ENCODE measurements around the gene FAM222B. TPM values are rescaled to one million over a fixed set of nuclear protein-coding genes. Genes with fewer than 3 reads are reported as not detected.
A peak's percentile ranks its signal among the peaks of the same experiment; 100 is the strongest.
"Not testable (repeated sequence)": the region's sequence is repeated elsewhere in the genome, so short reads cannot be mapped to it uniquely, and the experiment has no call there.

Gene FAM222B
- total RNA-seq, 1 experiment from 2014 or later: 9.6 TPM

DNA sequence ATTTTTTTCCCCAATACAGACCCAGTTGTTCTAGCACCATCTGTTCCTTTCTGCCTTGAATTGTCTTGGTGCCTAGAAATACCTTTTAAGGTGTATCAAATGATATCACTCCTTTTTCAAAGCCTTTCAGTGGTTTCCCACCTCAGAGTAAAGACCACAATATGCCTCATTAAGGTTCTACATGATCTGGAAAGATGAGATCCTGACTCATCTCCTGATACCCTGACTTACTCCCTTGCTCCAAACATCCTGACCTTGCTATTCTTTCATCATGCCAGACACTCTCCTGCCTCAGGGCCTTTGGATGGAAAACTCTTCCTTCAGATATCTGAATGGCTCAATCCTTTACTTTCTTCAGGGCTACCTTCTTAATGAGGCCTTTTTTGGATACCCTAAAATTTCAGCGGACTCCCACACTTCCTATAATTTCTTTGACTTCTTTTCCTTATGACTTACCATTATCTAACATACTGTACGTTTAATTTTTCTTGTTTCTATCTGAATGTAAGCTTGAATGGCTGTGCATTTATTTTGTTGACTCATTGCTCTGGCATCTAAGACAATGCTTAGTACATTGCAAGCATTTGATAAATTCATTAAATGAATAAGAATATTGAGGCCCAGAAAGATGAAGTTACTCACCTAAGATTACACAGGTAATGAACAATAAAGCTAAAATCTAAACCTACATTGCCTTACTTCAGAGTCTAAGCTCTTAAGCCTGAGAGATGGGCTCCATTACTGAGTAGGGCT, 35.7 kb upstream of the FAM222B start:
- Histone ChIP-seq H3K9me3 (ENCODE audit: low read length) (no peaks in the 10 kb centered on the region), H4K20me1 (ENCODE audit: insufficient read depth, low read depth, low read length) (no peaks in the 10 kb centered on the region; the same call in 1 of the 2 replicates), H3K9me2 (replicated peaks; ENCODE audit: insufficient read depth, low read length) (no peaks in the 10 kb centered on the region), H3K9ac (ENCODE audit: low read length) (no peak overlapping the region), H3K36me3 (ENCODE audit: insufficient read depth, low read length) (0 out of 2 replicates have a peak, but pooled peaks cover 4% of the 10 kb centered on the region), H3K4me3 (ENCODE audit: low read length) (no peak overlapping the region), H3K79me2 (ENCODE audit: low read length) (no peaks in the 10 kb centered on the region), H3K27me3 (ENCODE audit: low read length) (no peaks in the 10 kb centered on the region), H2AFZ (ENCODE audit: low read length) (no peak overlapping the region), H3K27ac (ENCODE audit: low read length) (no peak overlapping the region), H3K4me2 (ENCODE audit: low read depth, low read length, poor library complexity, severe bottlenecking) (no peak overlapping the region), H3K4me1 (ENCODE audit: low read length) (peaks cover 15% of the 10 kb centered on the region)
- no peak for DNase-seq

DNA sequence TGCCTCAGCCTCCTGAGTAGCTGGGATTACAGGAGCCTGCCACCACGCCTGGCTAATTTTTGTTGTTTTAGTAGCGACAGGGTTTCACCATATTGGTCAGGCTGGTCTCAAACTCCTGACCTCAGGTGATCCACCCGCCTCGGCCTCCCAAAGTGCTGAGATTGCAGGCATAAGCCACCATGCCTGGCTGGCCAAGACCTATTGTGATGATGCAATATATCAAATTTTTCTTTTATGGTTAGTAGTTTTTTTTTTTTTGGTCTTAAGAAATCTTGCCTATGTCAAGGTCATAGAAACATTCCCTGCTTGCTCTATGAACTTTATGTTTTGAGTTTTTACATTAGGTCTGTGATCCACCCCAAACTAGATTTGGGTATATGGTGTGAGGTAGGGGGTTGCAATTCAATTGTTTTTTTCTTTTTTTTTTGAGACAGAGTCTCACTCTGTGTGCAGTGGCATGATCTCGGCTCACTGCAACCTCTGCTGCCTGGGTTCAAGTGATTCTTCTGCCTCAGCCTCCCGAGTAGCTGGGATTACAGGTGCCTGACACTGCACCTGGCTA, 34.6 kb upstream of the FAM222B start:
- not testable (repeated sequence) for DNase-seq; H4K20me1 ChIP-seq (ENCODE audit: insufficient read depth, low read depth, low read length); H3K4me2 ChIP-seq (ENCODE audit: low read depth, low read length, poor library complexity, severe bottlenecking); H3K27ac ChIP-seq (ENCODE audit: low read length); H3K9me3 ChIP-seq (ENCODE audit: low read length); H3K27me3 ChIP-seq (ENCODE audit: low read length); H2AFZ ChIP-seq (ENCODE audit: low read length); H3K9me2 ChIP-seq (replicated peaks; ENCODE audit: insufficient read depth, low read length); H3K9ac ChIP-seq (ENCODE audit: low read length); H3K4me3 ChIP-seq (ENCODE audit: low read length); H3K36me3 ChIP-seq (ENCODE audit: insufficient read depth, low read length); H3K79me2 ChIP-seq (ENCODE audit: low read length)
- H3K4me1 ChIP-seq (ENCODE audit: low read length): peaks cover 15% of the 10 kb centered on the region

- H3K4me1 ChIP-seq (ENCODE audit: low read length): peaks cover 15% of the 10 kb centered on the region
- H3K9me2 ChIP-seq (replicated peaks; ENCODE audit: insufficient read depth, low read length): no peaks in the 10 kb centered on the region
- H4K20me1 ChIP-seq (ENCODE audit: insufficient read depth, low read depth, low read length): no peaks in the 10 kb centered on the region
- H3K4me2 ChIP-seq (ENCODE audit: low read depth, low read length, poor library complexity, severe bottlenecking): peak overlapping the region; percentile 29
- 0 out of 2 replicates have a peak, but pooled peaks cover 4% of the 10 kb centered on the region for H3K36me3 ChIP-seq (ENCODE audit: insufficient read depth, low read length)
- no peaks in the 10 kb centered on the region for H3K79me2 ChIP-seq (ENCODE audit: low read length)
- no peak for DNase-seq
- no peak overlapping the region for H3K27ac ChIP-seq (ENCODE audit: low read length)
- H3K27me3 ChIP-seq (ENCODE audit: low read length): no peaks in the 10 kb centered on the region
- H2AFZ ChIP-seq (ENCODE audit: low read length): no peak overlapping the region
- no peak overlapping the region for H3K4me3 ChIP-seq (ENCODE audit: low read length)
- H3K9me3 ChIP-seq (ENCODE audit: low read length): no peaks in the 10 kb centered on the region
- no peak overlapping the region; the same call in 1 of the 2 replicates for H3K9ac ChIP-seq (ENCODE audit: low read length)
Measured at GRCh38 chr17:28875848-28876550, 33.4 kb upstream of the FAM222B start.

DNA sequence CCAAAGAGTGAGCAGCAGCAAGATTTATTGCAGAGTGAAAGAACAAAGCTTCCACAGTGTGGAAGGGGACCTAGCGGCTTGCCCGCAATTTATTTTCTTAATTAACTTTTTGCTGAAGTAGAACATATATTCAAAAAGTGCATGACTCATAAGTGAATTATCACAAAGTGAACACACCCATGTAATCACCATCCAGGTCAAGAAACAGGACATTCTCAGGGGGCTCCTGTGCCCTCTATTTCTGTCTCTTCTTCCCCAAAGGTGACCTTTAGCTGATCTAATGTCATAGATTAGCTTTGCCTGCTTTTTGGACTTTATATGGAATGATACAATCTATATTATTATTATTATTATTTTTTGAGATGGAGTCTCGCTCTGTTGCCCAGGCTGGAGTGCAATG, 32.2 kb upstream of the FAM222B start:
- Histone ChIP-seq H3K4me2 (ENCODE audit: low read depth, low read length, poor library complexity, severe bottlenecking) (no peak overlapping the region), H3K9ac (ENCODE audit: low read length) (no peak overlapping the region), H3K4me3 (ENCODE audit: low read length) (no peak overlapping the region), H3K27ac (ENCODE audit: low read length) (no peak overlapping the region), H3K79me2 (ENCODE audit: low read length) (no peaks in the 10 kb centered on the region), H3K27me3 (ENCODE audit: low read length) (no peaks in the 10 kb centered on the region), H4K20me1 (ENCODE audit: insufficient read depth, low read depth, low read length) (no peaks in the 10 kb centered on the region), H3K36me3 (ENCODE audit: insufficient read depth, low read length) (no peaks in the 10 kb centered on the region), H3K4me1 (ENCODE audit: low read length) (peaks cover 15% of the 10 kb centered on the region), H3K9me2 (replicated peaks; ENCODE audit: insufficient read depth, low read length) (no peaks in the 10 kb centered on the region), H2AFZ (ENCODE audit: low read length) (no peak overlapping the region), H3K9me3 (ENCODE audit: low read length) (no peaks in the 10 kb centered on the region)
- DNase-seq: no peak

DNA sequence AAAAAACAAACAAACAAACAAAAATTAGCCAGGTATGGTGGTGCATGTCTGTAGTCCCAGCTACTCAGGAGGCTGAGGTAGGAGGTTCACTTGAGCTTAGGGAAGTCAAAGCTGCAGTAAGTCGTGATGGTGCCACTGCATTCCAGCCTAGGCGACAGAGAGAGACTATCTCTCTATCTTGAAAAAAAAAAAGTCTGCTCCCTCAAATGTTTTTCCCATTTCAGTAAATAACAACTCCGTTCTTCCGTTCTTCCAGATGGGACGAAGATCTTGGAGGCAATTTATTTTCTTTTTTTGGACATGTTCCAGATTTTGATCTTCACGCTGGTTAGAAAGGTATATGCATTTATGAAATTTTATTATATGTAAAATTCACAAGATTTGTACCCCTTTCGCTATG, 31.2 kb upstream of the FAM222B start:
- Histone ChIP-seq H3K4me2 (ENCODE audit: low read depth, low read length, poor library complexity, severe bottlenecking) (no peak overlapping the region), H3K9me2 (replicated peaks; ENCODE audit: insufficient read depth, low read length) (no peaks in the 10 kb centered on the region), H3K27me3 (ENCODE audit: low read length) (no peaks in the 10 kb centered on the region), H3K4me3 (ENCODE audit: low read length) (no peak overlapping the region), H3K36me3 (ENCODE audit: insufficient read depth, low read length) (no peaks in the 10 kb centered on the region), H4K20me1 (ENCODE audit: insufficient read depth, low read depth, low read length) (no peaks in the 10 kb centered on the region), H2AFZ (ENCODE audit: low read length) (no peak overlapping the region), H3K9ac (ENCODE audit: low read length) (no peak overlapping the region), H3K9me3 (ENCODE audit: low read length) (no peaks in the 10 kb centered on the region), H3K79me2 (ENCODE audit: low read length) (no peaks in the 10 kb centered on the region), H3K27ac (ENCODE audit: low read length) (no peak overlapping the region), H3K4me1 (ENCODE audit: low read length) (peaks cover 15% of the 10 kb centered on the region)
- DNase-seq: no peak

GRCh38 chr17:28871056-28871579, 28.5 kb upstream of the FAM222B start:
- H3K36me3 ChIP-seq (ENCODE audit: insufficient read depth, low read length): no peaks in the 10 kb centered on the region
- peaks cover 7% of the 10 kb centered on the region for H3K4me1 ChIP-seq (ENCODE audit: low read length)
- DNase-seq: no peak
- no peak overlapping the region for H3K4me3 ChIP-seq (ENCODE audit: low read length)
- H3K27ac ChIP-seq (ENCODE audit: low read length): no peak overlapping the region
- no peaks in the 10 kb centered on the region for H3K27me3 ChIP-seq (ENCODE audit: low read length)
- no peak overlapping the region for H2AFZ ChIP-seq (ENCODE audit: low read length)
- no peaks in the 10 kb centered on the region for H4K20me1 ChIP-seq (ENCODE audit: insufficient read depth, low read depth, low read length)
- H3K4me2 ChIP-seq (ENCODE audit: low read depth, low read length, poor library complexity, severe bottlenecking): no peak overlapping the region
- H3K79me2 ChIP-seq (ENCODE audit: low read length): no peaks in the 10 kb centered on the region
- no peaks in the 10 kb centered on the region for H3K9me3 ChIP-seq (ENCODE audit: low read length)
- no peaks in the 10 kb centered on the region for H3K9me2 ChIP-seq (replicated peaks; ENCODE audit: insufficient read depth, low read length)
- no peak overlapping the region for H3K9ac ChIP-seq (ENCODE audit: low read length)

GRCh38 chr17:28867276-28867675, 24.7 kb upstream of the FAM222B start:
- Histone ChIP-seq H3K27me3 (ENCODE audit: low read length) (no peaks in the 10 kb centered on the region), H3K9me2 (replicated peaks; ENCODE audit: insufficient read depth, low read length) (no peaks in the 10 kb centered on the region), H3K27ac (ENCODE audit: low read length) (no peak overlapping the region), H2AFZ (ENCODE audit: low read length) (no peak overlapping the region), H3K36me3 (ENCODE audit: insufficient read depth, low read length) (no peaks in the 10 kb centered on the region), H3K4me2 (ENCODE audit: low read depth, low read length, poor library complexity, severe bottlenecking) (no peak overlapping the region), H4K20me1 (ENCODE audit: insufficient read depth, low read depth, low read length) (no peaks in the 10 kb centered on the region), H3K4me3 (ENCODE audit: low read length) (no peak overlapping the region), H3K79me2 (ENCODE audit: low read length) (no peaks in the 10 kb centered on the region), H3K4me1 (ENCODE audit: low read length) (peaks cover 6% of the 10 kb centered on the region), H3K9me3 (ENCODE audit: low read length) (no peaks in the 10 kb centered on the region), H3K9ac (ENCODE audit: low read length) (no peak overlapping the region)
- DNase-seq: no peak

Measured in Karpas-422 (cell line).